ENCODE measurements around the gene BRD3OS. TPM values are rescaled to one million over a fixed set of nuclear protein-coding genes. Genes with fewer than 3 reads are reported as not detected.

The BRD3OS gene
- polyA plus RNA-seq, 1 of the 3 experiments (the other 2 are of a cell fraction), result 23.1 TPM

DNA sequence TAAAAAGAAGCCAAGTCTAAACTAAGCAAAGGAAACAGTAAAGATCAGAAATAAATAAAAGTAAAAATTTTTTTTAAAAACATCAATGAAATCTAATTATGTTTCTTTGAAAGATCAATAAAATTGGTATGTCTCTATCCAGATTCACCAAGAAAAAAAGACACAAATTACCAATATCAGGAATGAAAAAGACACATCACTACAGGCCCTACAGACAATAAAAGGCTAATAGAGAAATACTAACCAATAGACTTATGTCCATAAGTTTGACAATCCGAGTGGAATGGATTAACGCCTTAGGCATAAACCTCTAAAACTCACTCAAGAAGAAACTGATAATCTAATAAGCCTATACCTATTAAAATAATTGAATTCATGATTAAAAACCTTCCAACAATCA lies 12.4 kb downstream of the BRD3OS start (continued):
- TF ChIP-seq, protein P1, sequence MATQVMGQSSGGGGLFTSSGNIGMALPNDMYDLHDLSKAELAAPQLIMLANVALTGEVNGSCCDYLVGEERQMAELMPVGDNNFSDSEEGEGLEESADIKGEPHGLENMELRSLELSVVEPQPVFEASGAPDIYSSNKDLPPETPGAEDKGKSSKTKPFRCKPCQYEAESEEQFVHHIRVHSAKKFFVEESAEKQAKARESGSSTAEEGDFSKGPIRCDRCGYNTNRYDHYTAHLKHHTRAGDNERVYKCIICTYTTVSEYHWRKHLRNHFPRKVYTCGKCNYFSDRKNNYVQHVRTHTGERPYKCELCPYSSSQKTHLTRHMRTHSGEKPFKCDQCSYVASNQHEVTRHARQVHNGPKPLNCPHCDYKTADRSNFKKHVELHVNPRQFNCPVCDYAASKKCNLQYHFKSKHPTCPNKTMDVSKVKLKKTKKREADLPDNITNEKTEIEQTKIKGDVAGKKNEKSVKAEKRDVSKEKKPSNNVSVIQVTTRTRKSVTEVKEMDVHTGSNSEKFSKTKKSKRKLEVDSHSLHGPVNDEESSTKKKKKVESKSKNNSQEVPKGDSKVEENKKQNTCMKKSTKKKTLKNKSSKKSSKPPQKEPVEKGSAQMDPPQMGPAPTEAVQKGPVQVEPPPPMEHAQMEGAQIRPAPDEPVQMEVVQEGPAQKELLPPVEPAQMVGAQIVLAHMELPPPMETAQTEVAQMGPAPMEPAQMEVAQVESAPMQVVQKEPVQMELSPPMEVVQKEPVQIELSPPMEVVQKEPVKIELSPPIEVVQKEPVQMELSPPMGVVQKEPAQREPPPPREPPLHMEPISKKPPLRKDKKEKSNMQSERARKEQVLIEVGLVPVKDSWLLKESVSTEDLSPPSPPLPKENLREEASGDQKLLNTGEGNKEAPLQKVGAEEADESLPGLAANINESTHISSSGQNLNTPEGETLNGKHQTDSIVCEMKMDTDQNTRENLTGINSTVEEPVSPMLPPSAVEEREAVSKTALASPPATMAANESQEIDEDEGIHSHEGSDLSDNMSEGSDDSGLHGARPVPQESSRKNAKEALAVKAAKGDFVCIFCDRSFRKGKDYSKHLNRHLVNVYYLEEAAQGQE (IDR thresholded peaks at IDR 0.05; ENCODE audit: low read depth, low read length), result no peak
- no peak for TF ChIP-seq ELF1 (IDR thresholded peaks at IDR 0.05)
- no peak for TF ChIP-seq YY1 (IDR thresholded peaks at IDR 0.05; ENCODE audit: low read depth)
- no peak for TF ChIP-seq MXI1 (IDR thresholded peaks at IDR 0.05; ENCODE audit: low read depth, low read length)
- TF ChIP-seq, protein P2, sequence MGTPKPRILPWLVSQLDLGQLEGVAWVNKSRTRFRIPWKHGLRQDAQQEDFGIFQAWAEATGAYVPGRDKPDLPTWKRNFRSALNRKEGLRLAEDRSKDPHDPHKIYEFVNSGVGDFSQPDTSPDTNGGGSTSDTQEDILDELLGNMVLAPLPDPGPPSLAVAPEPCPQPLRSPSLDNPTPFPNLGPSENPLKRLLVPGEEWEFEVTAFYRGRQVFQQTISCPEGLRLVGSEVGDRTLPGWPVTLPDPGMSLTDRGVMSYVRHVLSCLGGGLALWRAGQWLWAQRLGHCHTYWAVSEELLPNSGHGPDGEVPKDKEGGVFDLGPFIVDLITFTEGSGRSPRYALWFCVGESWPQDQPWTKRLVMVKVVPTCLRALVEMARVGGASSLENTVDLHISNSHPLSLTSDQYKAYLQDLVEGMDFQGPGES (IDR thresholded peaks at IDR 0.05; ENCODE audit: low read depth, low read length), result no peak
- TF ChIP-seq, protein P3, sequence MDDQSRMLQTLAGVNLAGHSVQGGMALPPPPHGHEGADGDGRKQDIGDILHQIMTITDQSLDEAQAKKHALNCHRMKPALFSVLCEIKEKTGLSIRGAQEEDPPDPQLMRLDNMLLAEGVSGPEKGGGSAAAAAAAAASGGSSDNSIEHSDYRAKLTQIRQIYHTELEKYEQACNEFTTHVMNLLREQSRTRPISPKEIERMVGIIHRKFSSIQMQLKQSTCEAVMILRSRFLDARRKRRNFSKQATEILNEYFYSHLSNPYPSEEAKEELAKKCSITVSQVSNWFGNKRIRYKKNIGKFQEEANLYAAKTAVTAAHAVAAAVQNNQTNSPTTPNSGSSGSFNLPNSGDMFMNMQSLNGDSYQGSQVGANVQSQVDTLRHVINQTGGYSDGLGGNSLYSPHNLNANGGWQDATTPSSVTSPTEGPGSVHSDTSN (IDR thresholded peaks at IDR 0.05), result no peak
- no peak for TF ChIP-seq RXRA (IDR thresholded peaks at IDR 0.05; ENCODE audit: borderline replicate concordance, low read depth)

DNA sequence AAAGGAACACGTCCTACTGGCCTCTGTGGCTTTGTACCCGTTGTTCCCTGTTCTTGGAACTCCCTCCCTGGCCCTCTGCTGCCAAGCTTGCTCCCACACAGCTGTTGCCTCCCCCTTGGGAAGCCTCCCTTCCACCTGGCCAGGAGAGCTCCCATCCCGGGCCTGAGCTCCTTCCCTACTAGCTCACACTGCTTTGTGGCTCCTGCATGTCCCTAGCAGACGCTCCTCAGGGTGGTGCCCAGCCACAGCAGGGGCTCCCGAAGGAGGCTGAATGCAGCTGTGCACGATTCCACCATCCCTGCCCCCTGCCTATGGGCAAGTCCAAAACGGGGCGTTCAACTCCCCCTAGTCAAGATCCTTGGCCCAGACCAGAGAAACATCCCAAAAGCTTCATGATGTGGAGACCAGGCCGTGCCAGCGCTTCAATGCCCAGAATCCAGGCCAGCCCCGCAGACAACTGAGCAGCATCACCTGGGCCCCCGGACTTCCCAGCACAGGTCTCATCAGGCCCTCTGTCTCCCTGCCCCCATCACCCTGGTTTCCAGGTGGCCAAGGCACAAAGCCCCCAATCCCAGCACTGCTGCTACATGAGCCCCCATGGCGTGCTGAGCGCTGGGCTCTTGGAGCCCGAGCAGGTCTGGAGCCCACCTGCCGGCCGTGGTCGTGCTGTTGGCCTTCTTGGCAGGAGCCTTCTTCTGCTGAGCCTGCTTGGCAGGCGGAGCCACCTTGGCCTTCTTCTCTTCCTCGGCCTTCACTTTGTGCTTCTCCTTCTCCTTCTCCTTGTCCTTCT lies 14.3 kb downstream of the BRD3OS start:
- no peak for DNase-seq
- H3K27me3 ChIP-seq (ENCODE audit: insufficient read depth), result no peaks in the 10 kb centered on the region
- H3K9me3 ChIP-seq, result no peaks in the 10 kb centered on the region
- peaks cover 0 to 18% of the 10 kb centered on the region in 2 experiments; a peak in 1 of 4 replicates for H3K4me1 ChIP-seq (ENCODE audit: control insufficient read depth in 1 of 2, insufficient read depth in 2 of 2, low read depth in 1 of 2, low read length in 1 of 2)
- no peak overlapping the region for H2AFZ ChIP-seq (ENCODE audit: low read depth)
- WGBS (ENCODE audit: low lambda C conversion rate), result 96% methylated on average over 13 of the region's 20 CpGs
- no peak overlapping the region for H3K9ac ChIP-seq
- no peak overlapping the region for H3K4me2 ChIP-seq
- H3K4me3 ChIP-seq (ENCODE audit: low read depth in 2 of 2, low read length in 1 of 2), result no peak overlapping the region
- H3F3A ChIP-seq (replicated peaks; ENCODE audit: insufficient read depth), result no peaks in the 10 kb centered on the region
- H4K20me1 ChIP-seq (ENCODE audit: insufficient read depth), result no peaks in the 10 kb centered on the region
- POLR2A ChIA-PET, result interaction anchor here (2.0 kb wide), 1 partner anchor 13 kb away, joined by 4 read pairs; no protein-coding TSS in a partner anchor
- CTCF ChIA-PET, result interaction anchor here (1.5 kb wide), 1 partner anchor 12 kb away, joined by 6 read pairs; no protein-coding TSS in a partner anchor
- H3K9me2 ChIP-seq, result no peaks in the 10 kb centered on the region
- H3K36me3 ChIP-seq (replicated peaks in 1 of 2; ENCODE audit: control insufficient read depth in 1 of 2, insufficient read depth in 2 of 2, low read length in 1 of 2), result peaks cover 40 to 49% of the 10 kb centered on the region in 2 experiments
- no peak overlapping the region; a peak in 1 of 4 replicates for H3K27ac ChIP-seq (ENCODE audit: low read depth in 2 of 2, low read length in 1 of 2)
- no peaks in the 10 kb centered on the region for H3K79me2 ChIP-seq (ENCODE audit: insufficient read depth)
- TF ChIP-seq RAD21 (IDR thresholded peaks at IDR 0.05; ENCODE audit: low read length) (no peak), ELF1 (IDR thresholded peaks at IDR 0.05) (no peak), NFIC (IDR thresholded peaks at IDR 0.05; ENCODE audit: borderline replicate concordance) (no peak), GABPA (IDR thresholded peaks at IDR 0.05; ENCODE audit: low read depth) (no peak), POLR2AphosphoS5 (IDR thresholded peaks at IDR 0.05; ENCODE audit: low read depth, low read length) (no peak), JUND (IDR thresholded peaks at IDR 0.05) (no peak), YY1 (IDR thresholded peaks at IDR 0.05; ENCODE audit: low read depth) (no peak), GATA2 (CRISPR knock-in tag; IDR thresholded peaks at IDR 0.05) (no peak), SIN3A (IDR thresholded peaks at IDR 0.05; ENCODE audit: borderline replicate concordance, low read depth, low read length) (no peak), SMC3 (IDR thresholded peaks at IDR 0.05; ENCODE audit: low read depth, low read length) (no peak), TEAD4 (IDR thresholded peaks at IDR 0.05; ENCODE audit: borderline replicate concordance, insufficient read depth) (no peak)
- TF ChIP-seq, protein P4, sequence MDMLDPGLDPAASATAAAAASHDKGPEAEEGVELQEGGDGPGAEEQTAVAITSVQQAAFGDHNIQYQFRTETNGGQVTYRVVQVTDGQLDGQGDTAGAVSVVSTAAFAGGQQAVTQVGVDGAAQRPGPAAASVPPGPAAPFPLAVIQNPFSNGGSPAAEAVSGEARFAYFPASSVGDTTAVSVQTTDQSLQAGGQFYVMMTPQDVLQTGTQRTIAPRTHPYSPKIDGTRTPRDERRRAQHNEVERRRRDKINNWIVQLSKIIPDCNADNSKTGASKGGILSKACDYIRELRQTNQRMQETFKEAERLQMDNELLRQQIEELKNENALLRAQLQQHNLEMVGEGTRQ (IDR thresholded peaks at IDR 0.05; ENCODE audit: borderline replicate concordance, low read depth, low read length), result no peak
- TF ChIP-seq, protein P5, sequence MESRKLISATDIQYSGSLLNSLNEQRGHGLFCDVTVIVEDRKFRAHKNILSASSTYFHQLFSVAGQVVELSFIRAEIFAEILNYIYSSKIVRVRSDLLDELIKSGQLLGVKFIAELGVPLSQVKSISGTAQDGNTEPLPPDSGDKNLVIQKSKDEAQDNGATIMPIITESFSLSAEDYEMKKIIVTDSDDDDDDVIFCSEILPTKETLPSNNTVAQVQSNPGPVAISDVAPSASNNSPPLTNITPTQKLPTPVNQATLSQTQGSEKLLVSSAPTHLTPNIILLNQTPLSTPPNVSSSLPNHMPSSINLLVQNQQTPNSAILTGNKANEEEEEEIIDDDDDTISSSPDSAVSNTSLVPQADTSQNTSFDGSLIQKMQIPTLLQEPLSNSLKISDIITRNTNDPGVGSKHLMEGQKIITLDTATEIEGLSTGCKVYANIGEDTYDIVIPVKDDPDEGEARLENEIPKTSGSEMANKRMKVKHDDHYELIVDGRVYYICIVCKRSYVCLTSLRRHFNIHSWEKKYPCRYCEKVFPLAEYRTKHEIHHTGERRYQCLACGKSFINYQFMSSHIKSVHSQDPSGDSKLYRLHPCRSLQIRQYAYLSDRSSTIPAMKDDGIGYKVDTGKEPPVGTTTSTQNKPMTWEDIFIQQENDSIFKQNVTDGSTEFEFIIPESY (IDR thresholded peaks at IDR 0.05; ENCODE audit: borderline replicate concordance, low read depth), result no peak
- TF ChIP-seq, protein P6, sequence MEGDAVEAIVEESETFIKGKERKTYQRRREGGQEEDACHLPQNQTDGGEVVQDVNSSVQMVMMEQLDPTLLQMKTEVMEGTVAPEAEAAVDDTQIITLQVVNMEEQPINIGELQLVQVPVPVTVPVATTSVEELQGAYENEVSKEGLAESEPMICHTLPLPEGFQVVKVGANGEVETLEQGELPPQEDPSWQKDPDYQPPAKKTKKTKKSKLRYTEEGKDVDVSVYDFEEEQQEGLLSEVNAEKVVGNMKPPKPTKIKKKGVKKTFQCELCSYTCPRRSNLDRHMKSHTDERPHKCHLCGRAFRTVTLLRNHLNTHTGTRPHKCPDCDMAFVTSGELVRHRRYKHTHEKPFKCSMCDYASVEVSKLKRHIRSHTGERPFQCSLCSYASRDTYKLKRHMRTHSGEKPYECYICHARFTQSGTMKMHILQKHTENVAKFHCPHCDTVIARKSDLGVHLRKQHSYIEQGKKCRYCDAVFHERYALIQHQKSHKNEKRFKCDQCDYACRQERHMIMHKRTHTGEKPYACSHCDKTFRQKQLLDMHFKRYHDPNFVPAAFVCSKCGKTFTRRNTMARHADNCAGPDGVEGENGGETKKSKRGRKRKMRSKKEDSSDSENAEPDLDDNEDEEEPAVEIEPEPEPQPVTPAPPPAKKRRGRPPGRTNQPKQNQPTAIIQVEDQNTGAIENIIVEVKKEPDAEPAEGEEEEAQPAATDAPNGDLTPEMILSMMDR (IDR thresholded peaks at IDR 0.05), result no peak
